Measurements from ENCODE around the gene GINS2.
A peak's percentile ranks its signal among the peaks of the same experiment; 100 is the strongest.

GINS2 gene

GRCh38 chr16:85633438-85633743 lies 55.4 kb downstream of the GINS2 start:
- H3K4me3 ChIP-seq (ENCODE audit: low read depth, low read length) = no peak overlapping the region
- DNase-seq (ENCODE audit: low read depth) = no peak
- no peak for TF ChIP-seq CTCF (conservative IDR thresholded peaks at IDR 0.05; ENCODE audit: low read depth, low read length)

- DNase-seq (ENCODE audit: low read depth) = no peak
- no peak overlapping the region for H3K4me3 ChIP-seq (ENCODE audit: low read depth, low read length)
- TF ChIP-seq CTCF (conservative IDR thresholded peaks at IDR 0.05; ENCODE audit: low read depth, low read length) = no peak
These were observed 55.9 kb downstream of the GINS2 start for GRCh38 chr16:85632709-85633437.

GRCh38 chr16:85631802-85632393 lies 56.9 kb downstream of the GINS2 start:
- H3K4me3 ChIP-seq (ENCODE audit: low read depth, low read length) = no peak overlapping the region
- DNase-seq (ENCODE audit: low read depth) = no peak
- TF ChIP-seq CTCF (conservative IDR thresholded peaks at IDR 0.05; ENCODE audit: low read depth, low read length) = peak; percentile 21

GRCh38 chr16:85631230-85631629 lies 57.5 kb downstream of the GINS2 start:
- no peak for DNase-seq (ENCODE audit: low read depth)
- TF ChIP-seq CTCF (conservative IDR thresholded peaks at IDR 0.05; ENCODE audit: low read depth, low read length) = no peak
- no peak overlapping the region for H3K4me3 ChIP-seq (ENCODE audit: low read depth, low read length)

- no peak overlapping the region for H3K4me3 ChIP-seq (ENCODE audit: low read depth, low read length)
- DNase-seq (ENCODE audit: low read depth) = no peak
- no peak for TF ChIP-seq CTCF (conservative IDR thresholded peaks at IDR 0.05; ENCODE audit: low read depth, low read length)
These were observed 58.9 kb downstream of the GINS2 start for GRCh38 chr16:85629853-85630252.

GRCh38 chr16:85629326-85629725 lies 59.4 kb downstream of the GINS2 start:
- H3K4me3 ChIP-seq (ENCODE audit: low read depth, low read length) = no peak overlapping the region
- no peak for TF ChIP-seq CTCF (conservative IDR thresholded peaks at IDR 0.05; ENCODE audit: low read depth, low read length)
- no peak for DNase-seq (ENCODE audit: low read depth)

- DNase-seq (ENCODE audit: low read depth) = no peak
- no peak overlapping the region for H3K4me3 ChIP-seq (ENCODE audit: low read depth, low read length)
- TF ChIP-seq CTCF (conservative IDR thresholded peaks at IDR 0.05; ENCODE audit: low read depth, low read length) = no peak
These were observed 60.1 kb downstream of the GINS2 start for GRCh38 chr16:85628645-85629044.
